Fibroblast of lung (primary cell): ENCODE data around the gene JPT1. TPM values are rescaled to one million over a fixed set of nuclear protein-coding genes. Genes with fewer than 3 reads are reported as not detected.

Experiments
- DNase-seq, 2 donors: peaks; one replicate each; pipeline versions ENCODE4 v3.0.0 to v3.0.0-alpha.2; 2010; ENCODE audit warnings: low read depth in 2 of 2
- H2AFZ ChIP-seq: 2 replicates; pipeline ENCODE4 v1.5.1; 2012; ENCODE audit warnings: low read length, control low read depth, inconsistent platforms
- H3K27ac ChIP-seq: 2 replicates; pipeline ENCODE4 v1.5.1; 2011; ENCODE audit warnings: low read length, control low read depth; ENCODE audit not compliant: insufficient read depth
- H3K27me3 ChIP-seq: 2 replicates; pipeline ENCODE4 v1.5.1; 2011; ENCODE audit warnings: mild to moderate bottlenecking, low read length; ENCODE audit not compliant: control insufficient read depth, insufficient read depth
- H3K36me3 ChIP-seq: 2 replicates; pipeline ENCODE4 v1.5.1; 2011; ENCODE audit warnings: low read length; ENCODE audit not compliant: control insufficient read depth, insufficient read depth
- H3K4me1 ChIP-seq: 2 replicates; pipeline ENCODE4 v1.5.1; 2011; ENCODE audit warnings: low read length; ENCODE audit not compliant: control insufficient read depth, insufficient read depth; ENCODE audit errors: extremely low read depth
- H3K4me2 ChIP-seq: 2 replicates; pipeline ENCODE4 v1.5.1; 2011; ENCODE audit warnings: low read length, control low read depth; ENCODE audit not compliant: insufficient read depth; ENCODE audit errors: extremely low read depth
- H3K4me3 ChIP-seq, 4 experiments: fragments of 200-600 bp in 1 of 4; sonication (generic) in 1 of 4; replicated peaks in 1 of 4; 2 replicates each; pipeline ENCODE4 v1.5.1; 2011 to 2016; ENCODE audit warnings: low read length in 4 of 4, low read depth in 3 of 4, mild to moderate bottlenecking in 3 of 4, control low read depth in 2 of 4, inconsistent platforms in 1 of 4, mixed read lengths in 1 of 4; ENCODE audit not compliant: insufficient read depth in 1 of 4; ENCODE audit errors: control extremely low read depth in 1 of 4
- H3K79me2 ChIP-seq: 2 replicates; pipeline ENCODE4 v1.5.1; 2012; ENCODE audit warnings: mild to moderate bottlenecking, low read length, inconsistent platforms; ENCODE audit not compliant: control insufficient read depth, insufficient read depth
- H3K9ac ChIP-seq: 2 replicates; pipeline ENCODE4 v1.5.1; 2011; ENCODE audit warnings: mild to moderate bottlenecking, low read length, control low read depth; ENCODE audit not compliant: insufficient read depth
- H3K9me3 ChIP-seq: 2 replicates; pipeline ENCODE4 v1.5.1; 2012; ENCODE audit warnings: low read depth, low read length; ENCODE audit not compliant: control insufficient read depth, insufficient read depth
- H4K20me1 ChIP-seq: 2 replicates; pipeline ENCODE4 v1.5.1; 2011; ENCODE audit warnings: low read length; ENCODE audit not compliant: control insufficient read depth, insufficient read depth; ENCODE audit errors: extremely low read depth
- EZH2 ChIP-seq: IDR thresholded peaks from 2 replicates; pipeline ENCODE4 v1.5.1; 2012; ENCODE audit warnings: low read length, control low read depth, mild to moderate bottlenecking; ENCODE audit errors: missing control alignments
- polyA plus RNA-seq, 2 donors: library from polyadenylated mRNA; depleted of rRNA in 1 of 2; stranded (reverse) in 1 of 2; unstranded in 1 of 2; fragments of >200 nt; gene quantifications; 2 replicates each; pipeline ENCODE4 v1.2.1, GENCODE V29; 2011 to 2012; ENCODE audit warnings: missing spikeins in 1 of 2
- total RNA-seq: library from RNA; depleted of rRNA; stranded (reverse); fragments of >200 nt; gene quantifications from 2 replicates; pipeline ENCODE4 v1.2.1, GENCODE V29; 2014
- TF ChIP-seq, protein P1 (sequence below), 2 donors: IDR thresholded peaks in 1 of 2; conservative IDR thresholded peaks in 1 of 2; 1 replicate in 1 of 2; 2 replicates in 1 of 2; pipeline ENCODE4 v1.5.1; 2011 to 2012; ENCODE audit warnings: low read length in 2 of 2, control low read depth in 1 of 2, inconsistent platforms in 1 of 2, low read depth in 1 of 2, mild to moderate bottlenecking in 1 of 2

JPT1 gene
- total and polyA plus RNA-seq, 2 donors (not counting 1 experiment from before 2014, with no cell fraction given) = 78.8 to 142 TPM

DNA sequence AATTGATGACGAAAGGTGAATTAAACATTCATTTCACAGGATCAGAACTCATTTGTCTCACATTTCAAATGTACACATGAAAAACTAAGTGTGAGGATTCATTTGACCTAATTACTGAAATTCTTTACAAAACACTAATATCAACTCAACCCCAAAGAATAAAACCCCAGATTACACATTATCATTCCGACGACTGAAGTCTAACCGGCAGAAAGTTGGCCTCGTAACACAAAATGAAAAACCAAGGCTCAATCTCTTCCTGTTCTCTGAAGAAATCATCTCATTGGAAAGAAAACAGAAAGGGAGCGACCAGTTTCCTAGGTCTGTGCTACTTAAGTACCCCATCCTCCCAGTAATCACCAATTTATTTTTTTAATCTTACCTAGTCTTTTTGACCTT, 1.8 kb downstream of the JPT1 start:
- Histone ChIP-seq H3K27me3 (no peaks in the 10 kb centered on the region), H3K4me3 (peak overlapping the region; percentile 89 to 96 (median 96)), H3K4me1 (peaks cover 8% of the 10 kb centered on the region), H3K9ac (peak overlapping the region; percentile 23), H3K9me3 (no peaks in the 10 kb centered on the region), H4K20me1 (no peaks in the 10 kb centered on the region), H2AFZ (no peak overlapping the region), H3K4me2 (peak overlapping the region; percentile 98), H3K79me2 (peaks cover 64% of the 10 kb centered on the region), H3K36me3 (peaks cover 4% of the 10 kb centered on the region), H3K27ac (peak overlapping the region; percentile 80)
- no peak for TF ChIP-seq EZH2
- TF ChIP-seq, protein P1, sequence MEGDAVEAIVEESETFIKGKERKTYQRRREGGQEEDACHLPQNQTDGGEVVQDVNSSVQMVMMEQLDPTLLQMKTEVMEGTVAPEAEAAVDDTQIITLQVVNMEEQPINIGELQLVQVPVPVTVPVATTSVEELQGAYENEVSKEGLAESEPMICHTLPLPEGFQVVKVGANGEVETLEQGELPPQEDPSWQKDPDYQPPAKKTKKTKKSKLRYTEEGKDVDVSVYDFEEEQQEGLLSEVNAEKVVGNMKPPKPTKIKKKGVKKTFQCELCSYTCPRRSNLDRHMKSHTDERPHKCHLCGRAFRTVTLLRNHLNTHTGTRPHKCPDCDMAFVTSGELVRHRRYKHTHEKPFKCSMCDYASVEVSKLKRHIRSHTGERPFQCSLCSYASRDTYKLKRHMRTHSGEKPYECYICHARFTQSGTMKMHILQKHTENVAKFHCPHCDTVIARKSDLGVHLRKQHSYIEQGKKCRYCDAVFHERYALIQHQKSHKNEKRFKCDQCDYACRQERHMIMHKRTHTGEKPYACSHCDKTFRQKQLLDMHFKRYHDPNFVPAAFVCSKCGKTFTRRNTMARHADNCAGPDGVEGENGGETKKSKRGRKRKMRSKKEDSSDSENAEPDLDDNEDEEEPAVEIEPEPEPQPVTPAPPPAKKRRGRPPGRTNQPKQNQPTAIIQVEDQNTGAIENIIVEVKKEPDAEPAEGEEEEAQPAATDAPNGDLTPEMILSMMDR (conservative IDR thresholded peaks at IDR 0.05 in 1 of 2, IDR thresholded peaks at IDR 0.05 in 1 of 2; ENCODE audit: low read depth in 1 of 2, low read length in 2 of 2) = no peak
- peak in 1 of 2 donors; percentile 22 for DNase-seq

GRCh38 chr17:75151930-75152329, 2.4 kb downstream of the JPT1 start:
- peak overlapping the region; percentile 21 to 96 (median 92) for H3K4me3 ChIP-seq

GRCh38 chr17:75147878-75148546, 6.3 kb downstream of the JPT1 start:
- TF ChIP-seq EZH2 = no peak
- TF ChIP-seq, protein P1 (conservative IDR thresholded peaks at IDR 0.05 in 1 of 2, IDR thresholded peaks at IDR 0.05 in 1 of 2; ENCODE audit: low read depth in 1 of 2, low read length in 2 of 2) = no peak
- peaks cover 10% of the 10 kb centered on the region for H3K36me3 ChIP-seq
- no peaks in the 10 kb centered on the region for H3K27me3 ChIP-seq
- peaks cover 52% of the 10 kb centered on the region for H3K79me2 ChIP-seq
- no peak for DNase-seq
- no peak overlapping the region for H3K4me3 ChIP-seq
- no peak overlapping the region for H3K27ac ChIP-seq
- no peak overlapping the region for H3K9ac ChIP-seq
- H3K4me1 ChIP-seq = peaks cover 8% of the 10 kb centered on the region
- no peaks in the 10 kb centered on the region for H3K9me3 ChIP-seq
- H4K20me1 ChIP-seq = no peaks in the 10 kb centered on the region
- H3K4me2 ChIP-seq = no peak overlapping the region
- H2AFZ ChIP-seq = no peak overlapping the region

More at GRCh38 chr17:75151930-75152329, 2.4 kb downstream of the JPT1 start:
- Histone ChIP-seq H3K79me2 (peaks cover 64% of the 10 kb centered on the region), H3K4me2 (peak overlapping the region; percentile 98), H3K4me1 (peaks cover 8% of the 10 kb centered on the region), H4K20me1 (no peaks in the 10 kb centered on the region), H3K36me3 (peaks cover 4% of the 10 kb centered on the region), H3K27me3 (no peaks in the 10 kb centered on the region), H3K27ac (no peak overlapping the region), H3K9me3 (no peaks in the 10 kb centered on the region), H2AFZ (no peak overlapping the region), H3K9ac (no peak overlapping the region)
- TF ChIP-seq, protein P1 (conservative IDR thresholded peaks at IDR 0.05 in 1 of 2, IDR thresholded peaks at IDR 0.05 in 1 of 2; ENCODE audit: low read depth in 1 of 2, low read length in 2 of 2) = no peak
- no peak for TF ChIP-seq EZH2
- peak; percentile 25 to 53 for DNase-seq
